AG04450 (cell line): ENCODE data around the gene UNKL. TPM values are rescaled to one million over a fixed set of nuclear protein-coding genes. Genes with fewer than 3 reads are reported as not detected.
"Not testable (repeated sequence)": the region's sequence is repeated elsewhere in the genome, so short reads cannot be mapped to it uniquely, and the experiment has no call there.

ENCODE experiments used
- CTCF ChIA-PET: fragments of 300-600, 350-600 bp; formaldehyde crosslinking; extraction: SDS; loops from one replicate; lab custom pipeline; 2022; ENCODE audit warnings: antibody characterized with exemption, inconsistent platforms; lab: Charles Lee
- POLR2A ChIA-PET: fragments of 350-600 bp; formaldehyde crosslinking; extraction: SDS; loops from one replicate; lab custom pipeline; 2021; ENCODE audit warnings: antibody characterized with exemption, inconsistent platforms; lab: Yijun Ruan, JAX
- DNase-seq: peaks from one replicate; pipeline ENCODE4 v3.0.0-alpha.2; 2011; ENCODE audit warnings: low read depth, low spot score
- H3K27ac ChIP-seq: one replicate; pipeline ENCODE4 v1.5.1; 2012; ENCODE audit warnings: low read depth, low read length, control low read depth
- H3K27me3 ChIP-seq: one replicate; pipeline ENCODE4 v1.6.0; 2012; ENCODE audit warnings: low read length; ENCODE audit not compliant: control insufficient read depth, insufficient read depth
- H3K4me3 ChIP-seq: 2 replicates; pipeline ENCODE4 v1.5.1; 2011; ENCODE audit warnings: mild to moderate bottlenecking, low read depth, low read length, control low read depth
- H3K9me3 ChIP-seq: 2 replicates; pipeline ENCODE4 v1.5.1; 2012; ENCODE audit warnings: low read length; ENCODE audit not compliant: control insufficient read depth, insufficient read depth
- CTCF ChIP-seq: IDR thresholded peaks from 2 replicates; pipeline ENCODE4 v1.5.1; 2011; ENCODE audit warnings: low read depth, low read length, control low read depth, inconsistent platforms
- polyA plus RNA-seq: library from polyadenylated mRNA; depleted of rRNA; stranded (reverse); fragments of >200 nt; gene quantifications from 2 replicates; pipeline ENCODE4 v1.2.3, GENCODE V29; 2011

UNKL gene
- polyA plus RNA-seq, 1 experiment = 7.6 TPM

GRCh38 chr16:1330931-1331711 is 83.4 kb downstream of the UNKL start:
- no peak overlapping the region for H3K4me3 ChIP-seq
- POLR2A ChIA-PET = no interaction called here
- no peak for TF ChIP-seq CTCF
- DNase-seq = no peak
- peaks cover 8% of the 10 kb centered on the region for H3K9me3 ChIP-seq
- H3K27ac ChIP-seq = no peak overlapping the region
- CTCF ChIA-PET = interaction anchor here (0.6 to 0.7 kb wide), 4 partner anchors 11 to 276 kb away, joined by 3 to 4 read pairs (median 4); no protein-coding TSS in a partner anchor
- H3K27me3 ChIP-seq = peaks cover 54% of the 10 kb centered on the region

GRCh38 chr16:1330260-1330914 is 84.1 kb downstream of the UNKL start:
- ChIA-PET CTCF (interaction anchor here (0.5 to 0.7 kb wide), 6 partner anchors 10 to 1176 kb away, joined by 3 to 4 read pairs (median 4); no protein-coding TSS in a partner anchor), POLR2A (interaction anchor here (0.5 to 0.7 kb wide), 2 partner anchors 9 to 79 kb away, joined by 3 to 4 read pairs; no protein-coding TSS in a partner anchor)
- DNase-seq = no peak
- Histone ChIP-seq H3K27me3 (peaks cover 47% of the 10 kb centered on the region), H3K9me3 (peaks cover 8% of the 10 kb centered on the region), H3K4me3 (no peak overlapping the region), H3K27ac (no peak overlapping the region)
- TF ChIP-seq CTCF = peak; percentile 42

GRCh38 chr16:1328961-1329360 is 85.5 kb downstream of the UNKL start:
- POLR2A ChIA-PET, H3K27ac ChIP-seq, DNase-seq, CTCF ChIA-PET, H3K9me3 ChIP-seq, H3K4me3 ChIP-seq: not testable (repeated sequence)
- peaks cover 32% of the 10 kb centered on the region for H3K27me3 ChIP-seq

DNA sequence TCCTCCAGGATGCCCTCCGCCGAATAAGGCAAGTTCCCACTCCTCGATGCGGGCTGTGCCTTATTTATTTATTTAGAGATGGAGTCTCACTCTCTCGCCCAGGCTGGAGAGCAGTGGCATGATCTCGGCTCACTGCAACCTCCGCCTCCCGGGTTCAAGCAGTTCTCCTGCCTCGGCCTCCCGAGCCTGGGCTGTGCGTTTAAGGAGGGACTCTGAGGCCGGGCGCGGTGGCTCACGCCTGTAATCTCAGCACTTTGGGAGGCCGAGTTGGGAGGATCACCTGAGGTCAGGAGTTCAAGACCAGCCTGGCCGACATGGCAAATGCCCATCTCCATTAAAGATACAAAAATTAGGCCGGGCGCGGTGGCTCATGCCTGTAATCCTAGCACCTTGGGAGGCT is 86.4 kb downstream of the UNKL start:
- CTCF ChIA-PET, H3K9me3 ChIP-seq, DNase-seq, POLR2A ChIA-PET, H3K4me3 ChIP-seq, H3K27ac ChIP-seq: not testable (repeated sequence)
- H3K27me3 ChIP-seq = peaks cover 28% of the 10 kb centered on the region

GRCh38 chr16:1327619-1327947 is 86.9 kb downstream of the UNKL start:
- no peak for DNase-seq
- H3K9me3 ChIP-seq = peaks cover 8% of the 10 kb centered on the region
- ChIA-PET POLR2A (no interaction called here), CTCF (no interaction called here)
- H3K4me3 ChIP-seq = no peak overlapping the region
- H3K27me3 ChIP-seq = peaks cover 22% of the 10 kb centered on the region
- no peak overlapping the region for H3K27ac ChIP-seq
- no peak for TF ChIP-seq CTCF
